HepG2 (cell line): ENCODE results near the gene ARSB. TPM values are rescaled to one million over a fixed set of nuclear protein-coding genes. Genes with fewer than 3 reads are reported as not detected.
A peak's percentile ranks its signal among the peaks of the same experiment; 100 is the strongest.

Source experiments
- ATAC-seq: fragments of 200-7000 bp; cut with Tn5 transposase; 3 replicates; pipeline ENCODE4 v1.9.1; 2020; ENCODE audit warnings: mild to moderate bottlenecking, moderate library complexity
- BruUV-seq: library from RNA; stranded (reverse); fragments of 400-500 nt; replicated peaks from 2 replicates; lab custom pipeline; 2021; lab: Mats Ljungman, UMichigan
- CTCF ChIA-PET: fragments of 300-600 bp; formaldehyde crosslinking; extraction: SDS; loops from one replicate; lab custom pipeline; 2021; ENCODE audit warnings: low total read pairs, inconsistent platforms, low intra/inter-chr PET ratio; lab: Yijun Ruan, JAX
- POLR2A ChIA-PET: fragments of 350-600 bp; sonication (Branson Sonifier 250); formaldehyde crosslinking; loops from one replicate; lab custom pipeline; 2020; ENCODE audit warnings: antibody characterized with exemption, inconsistent platforms; lab: Yijun Ruan, JAX
- DNase-seq: peaks from one replicate; pipeline ENCODE4 v3.0.0-alpha.2; 2015; ENCODE audit warnings: low spot score
- FAIRE-seq: peaks from 3 replicates; lab custom pipeline; 2011; peaks lifted over from hg19 to GRCh38; lab: Jason Lieb, UNC
- H2AFZ ChIP-seq: one replicate; pipeline ENCODE4 v1.6.1; 2011; ENCODE audit warnings: low read length, inconsistent platforms
- H3K27ac ChIP-seq: fragments of 300-600 bp; 3 replicates; pipeline ENCODE4 v1.8.0; 2011; ENCODE audit warnings: mixed run types, mild to moderate bottlenecking, mixed read lengths, low read length, inconsistent platforms; ENCODE audit not compliant: insufficient read depth; ENCODE audit errors: extremely low read length
- H3K27me3 ChIP-seq, 2 experiments: fragments of 200-600 bp in 1 of 2; 2 replicates in 1 of 2; 3 replicates in 1 of 2; pipeline versions ENCODE4 v1.6.0 to v1.8.0; 2011; ENCODE audit warnings: low read length in 2 of 2, mild to moderate bottlenecking in 2 of 2, moderate library complexity in 2 of 2, inconsistent platforms in 1 of 2; ENCODE audit not compliant: insufficient read depth in 2 of 2, control insufficient read depth in 1 of 2
- H3K36me3 ChIP-seq, 2 experiments: fragments of 200-600 bp in 1 of 2; replicated peaks in 1 of 2; 2 replicates in 1 of 2; 3 replicates in 1 of 2; pipeline versions ENCODE4 v1.5.1 to v1.8.0; 2011; ENCODE audit warnings: low read length in 2 of 2, inconsistent platforms in 1 of 2; ENCODE audit not compliant: insufficient read depth in 2 of 2, control insufficient read depth in 1 of 2
- H3K4me1 ChIP-seq: 2 replicates; pipeline ENCODE4 v1.5.1; 2012; ENCODE audit warnings: low read length, inconsistent platforms; ENCODE audit not compliant: insufficient read depth
- H3K4me2 ChIP-seq: 2 replicates; pipeline ENCODE4 v1.6.0; 2011; ENCODE audit warnings: low read depth, low read length, inconsistent platforms
- H3K4me3 ChIP-seq, 3 experiments: fragments of 200-600 bp in 1 of 3; sonication (generic), shearing (Covaris generic) in 1 of 3; replicated peaks in 1 of 3; 2 replicates each; pipeline ENCODE4 v1.5.1; 2011 to 2016; ENCODE audit warnings: low read length in 3 of 3, inconsistent platforms in 2 of 3, low read depth in 2 of 3, mild to moderate bottlenecking in 2 of 3, control low read depth in 1 of 3, mixed read lengths in 1 of 3; ENCODE audit not compliant: insufficient read depth in 1 of 3
- H3K79me2 ChIP-seq: one replicate; pipeline ENCODE4 v1.6.1; 2011; ENCODE audit warnings: low read length, inconsistent platforms; ENCODE audit not compliant: insufficient read depth
- H3K9ac ChIP-seq: 2 replicates; pipeline ENCODE4 v1.6.0; 2011; ENCODE audit warnings: mild to moderate bottlenecking, low read depth, low read length, inconsistent platforms; ENCODE audit not compliant: insufficient read depth
- H3K9me3 ChIP-seq: 2 replicates; pipeline ENCODE4 v1.5.1; 2012; ENCODE audit warnings: mild to moderate bottlenecking, low read length
- H4K20me1 ChIP-seq: 2 replicates; pipeline ENCODE4 v1.6.0; 2011; ENCODE audit warnings: inconsistent platforms, mild to moderate bottlenecking, low read length, moderate library complexity; ENCODE audit not compliant: insufficient read depth
- AGO2 ChIP-seq: fragments of 200-400 bp; formaldehyde crosslinking; optimal IDR thresholded peaks from 2 replicates; pipeline ENCODE3; 2017; ENCODE audit warnings: mild to moderate bottlenecking, low read depth, low read length, moderate library complexity
- GATAD2A ChIP-seq: IDR thresholded peaks from 2 replicates; pipeline ENCODE4 v1.6.1; 2016
- HNRNPUL1 ChIP-seq: fragments of 200-400 bp; formaldehyde crosslinking; IDR thresholded peaks from 2 replicates; pipeline ENCODE4 v1.6.1; 2017; ENCODE audit warnings: low read depth, mild to moderate bottlenecking, low read length, moderate library complexity
- MIXL1 ChIP-seq: IDR thresholded peaks from 2 replicates; pipeline ENCODE4 v1.6.1; 2016
- RAD21 ChIP-seq: fragments of 450-650 bp; formaldehyde crosslinking; IDR thresholded peaks from 2 replicates; pipeline ENCODE4 v1.5.0; 2020; ENCODE audit warnings: mild to moderate bottlenecking
- SAP130 ChIP-seq: IDR thresholded peaks from 2 replicates; pipeline ENCODE4 v1.6.1; 2016; ENCODE audit warnings: low read depth
- SMC3 ChIP-seq: IDR thresholded peaks from 2 replicates; pipeline ENCODE4 v1.6.1; 2011; ENCODE audit warnings: low read length, improper control_type of control experiment
- SOX5 ChIP-seq: IDR thresholded peaks from 2 replicates; pipeline ENCODE4 v1.6.1; 2016; ENCODE audit warnings: borderline replicate concordance
- STAG1 ChIP-seq: sonication (generic); formaldehyde crosslinking; IDR thresholded peaks from 2 replicates; pipeline ENCODE4 v1.4.0; 2020; ENCODE audit warnings: missing genetic modification reagents
- XRCC5 ChIP-seq: fragments of 200-400 bp; formaldehyde crosslinking; optimal IDR thresholded peaks from 2 replicates; pipeline ENCODE3; 2017; ENCODE audit warnings: mild to moderate bottlenecking, low read length
- ZMAT3 ChIP-seq: sonication (generic); formaldehyde crosslinking; conservative IDR thresholded peaks from 2 replicates; pipeline ENCODE4 v1.7.0; 2021; ENCODE audit warnings: missing genetic modification reagents
- ZNF354B ChIP-seq: sonication (generic); formaldehyde crosslinking; IDR thresholded peaks from 2 replicates; pipeline ENCODE4 v1.8.0; 2022; ENCODE audit warnings: mild to moderate bottlenecking, missing genetic modification reagents
- WGBS: methylation state at CpG from one replicate; pipeline ENCODE4 v1.1.6; 2017; ENCODE audit warnings: low lambda C conversion rate; 5-methylcytosine and 5-hydroxymethylcytosine counted together
- in situ Hi-C: cut with HindIII; loops from 2 replicates; pipeline ENCODE4 v1.10.0; 2017; ENCODE audit warnings: low pct_unique_long_range_greater_than_20kb; ENCODE audit not compliant: extremely low pct_ligation_motif_present
- intact Hi-C: fragments of 100-400 bp; cut with micrococcal nuclease; formaldehyde crosslinking; loops from one replicate; pipeline ENCODE4 v1.10.0; 2022; ENCODE audit not compliant: unreplicated experiment
- polyA plus RNA-seq, 8 experiments: library from polyadenylated mRNA; depleted of rRNA in 3 of 8; stranded (reverse) in 7 of 8; unstranded in 1 of 8; fragments of >200 nt; fragmentation: Illumina TruSeq in 4 of 8; extraction: Trizol in 4 of 8; gene quantifications; 2 replicates each; pipeline versions ENCODE4 v1.2.1 to v1.2.3, GENCODE V29; 2011 to 2016; ENCODE audit warnings: low read depth in 4 of 8, missing spikeins in 1 of 8, mixed read lengths in 1 of 8; ENCODE audit not compliant: insufficient read depth in 1 of 8
- total RNA-seq, 5 experiments: library from RNA; depleted of rRNA; stranded (reverse); fragments of >200 nt; fragmentation: Illumina TruSeq; extraction: Trizol; gene quantifications; 2 replicates each; pipeline ENCODE4 v1.2.3, GENCODE V29; 2016; ENCODE audit warnings: low read depth in 1 of 5
- TF ChIP-seq, protein P1 (sequence below): sonication (generic); formaldehyde crosslinking; IDR thresholded peaks from 2 replicates; pipeline ENCODE4 v1.5.0; 2020; ENCODE audit warnings: mild to moderate bottlenecking, missing genetic modification reagents, moderate library complexity
- TF ChIP-seq, protein P2 (sequence below): sonication (generic); formaldehyde crosslinking; IDR thresholded peaks from 2 replicates; pipeline ENCODE4 v1.5.1; 2020; ENCODE audit warnings: missing genetic modification reagents, mild to moderate bottlenecking, borderline replicate concordance
- TF ChIP-seq, protein P3 (sequence below): sonication (generic); formaldehyde crosslinking; IDR thresholded peaks from 2 replicates; pipeline ENCODE4 v1.5.0; 2020; ENCODE audit warnings: mild to moderate bottlenecking, missing genetic modification reagents

Gene ARSB
- total and polyA plus RNA-seq, 2 of the 13 experiments (the other 11 are each of a cell fraction or from before 2014, with no cell fraction given): 52.6 to 66.4 TPM

DNA sequence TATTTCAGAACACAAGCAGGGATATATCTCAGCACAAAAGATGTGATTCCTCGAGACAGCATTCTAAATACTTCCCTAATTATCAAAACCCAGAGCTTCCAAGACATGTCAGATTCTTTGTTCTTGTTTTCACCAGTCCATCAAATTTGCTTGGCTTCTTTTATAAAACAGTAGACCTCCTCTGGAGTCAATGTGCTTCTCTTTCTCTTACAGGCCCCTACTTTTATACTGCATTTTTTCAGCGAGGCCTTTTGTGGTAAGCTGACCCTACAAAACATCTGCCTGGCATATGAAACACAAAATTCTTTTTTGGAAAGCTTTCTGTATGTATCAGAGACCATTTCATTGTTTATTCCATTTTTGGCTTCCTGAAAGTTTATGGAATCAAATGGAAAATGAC lies 81.8 kb downstream of the ARSB start:
- CTCF ChIA-PET: no interaction called here
- H3K4me2 ChIP-seq: no peak overlapping the region
- H2AFZ ChIP-seq: no peak overlapping the region
- intact Hi-C loops: loop anchor here (5.0 kb wide), 1 partner anchor 119 kb away; no protein-coding TSS in a partner anchor
- WGBS: 93% methylated on average over 2 of the region's 2 CpGs
- H4K20me1 ChIP-seq: no peaks in the 10 kb centered on the region
- peaks cover 2% of the 10 kb centered on the region for H3K4me1 ChIP-seq
- FAIRE-seq (no peak), ATAC-seq (no peak), DNase-seq (no peak)
- in situ Hi-C loops: no loop called here
- H3K79me2 ChIP-seq: no peaks in the 10 kb centered on the region
- peaks cover 7 to 28% of the 10 kb centered on the region in 2 experiments; a peak in 3 of 5 replicates for H3K36me3 ChIP-seq
- H3K9ac ChIP-seq: no peak overlapping the region
- POLR2A ChIA-PET: no interaction called here
- no peaks in the 10 kb centered on the region for H3K27me3 ChIP-seq
- no peaks in the 10 kb centered on the region for H3K9me3 ChIP-seq
- no peak overlapping the region for H3K4me3 ChIP-seq
- H3K27ac ChIP-seq: no peak overlapping the region
- BruUV-seq: no TSS peak
- TF ChIP-seq AGO2 (peak; percentile 19), ZMAT3 (no peak)

DNA sequence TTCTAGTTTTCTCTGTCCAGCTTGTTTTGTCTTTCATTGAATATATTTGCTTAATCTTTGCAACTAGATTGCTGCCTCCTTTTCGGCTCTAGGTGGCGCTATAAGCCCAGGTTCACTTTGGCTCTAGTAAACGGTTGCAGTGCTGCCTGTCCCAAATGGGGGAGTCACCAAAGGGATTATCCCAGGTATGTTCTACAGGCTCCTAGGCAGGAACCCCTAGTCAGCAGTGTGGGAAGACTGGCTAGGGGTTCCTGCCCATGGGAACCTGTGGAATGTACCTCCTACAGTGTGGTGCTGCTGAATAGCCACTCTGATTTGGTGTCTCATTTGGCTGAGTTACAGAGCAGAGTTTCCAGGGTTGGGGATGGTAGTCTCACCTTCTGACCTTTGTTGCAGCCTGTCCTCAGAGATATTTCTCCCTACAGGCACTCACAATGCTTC lies 85.2 kb downstream of the ARSB start:
- peak; percentile 78 for FAIRE-seq
- intact Hi-C loops: loop anchor here (1.0 to 10.0 kb wide), 3 partner anchors 65 to 235 kb away; no protein-coding TSS in a partner anchor
- BruUV-seq: no TSS peak

More for the DNA sequence above, 85.2 kb downstream of the ARSB start:
- no peak overlapping the region for H3K27ac ChIP-seq
- H3K4me3 ChIP-seq: no peak overlapping the region
- no peaks in the 10 kb centered on the region for H3K79me2 ChIP-seq
- H3K9me3 ChIP-seq: no peaks in the 10 kb centered on the region
- no peak overlapping the region for H3K9ac ChIP-seq
- H3K27me3 ChIP-seq: no peaks in the 10 kb centered on the region
- no peaks in the 10 kb centered on the region for H4K20me1 ChIP-seq
- no peaks in the 10 kb centered on the region for H3K4me1 ChIP-seq
- TF ChIP-seq, protein P1, sequence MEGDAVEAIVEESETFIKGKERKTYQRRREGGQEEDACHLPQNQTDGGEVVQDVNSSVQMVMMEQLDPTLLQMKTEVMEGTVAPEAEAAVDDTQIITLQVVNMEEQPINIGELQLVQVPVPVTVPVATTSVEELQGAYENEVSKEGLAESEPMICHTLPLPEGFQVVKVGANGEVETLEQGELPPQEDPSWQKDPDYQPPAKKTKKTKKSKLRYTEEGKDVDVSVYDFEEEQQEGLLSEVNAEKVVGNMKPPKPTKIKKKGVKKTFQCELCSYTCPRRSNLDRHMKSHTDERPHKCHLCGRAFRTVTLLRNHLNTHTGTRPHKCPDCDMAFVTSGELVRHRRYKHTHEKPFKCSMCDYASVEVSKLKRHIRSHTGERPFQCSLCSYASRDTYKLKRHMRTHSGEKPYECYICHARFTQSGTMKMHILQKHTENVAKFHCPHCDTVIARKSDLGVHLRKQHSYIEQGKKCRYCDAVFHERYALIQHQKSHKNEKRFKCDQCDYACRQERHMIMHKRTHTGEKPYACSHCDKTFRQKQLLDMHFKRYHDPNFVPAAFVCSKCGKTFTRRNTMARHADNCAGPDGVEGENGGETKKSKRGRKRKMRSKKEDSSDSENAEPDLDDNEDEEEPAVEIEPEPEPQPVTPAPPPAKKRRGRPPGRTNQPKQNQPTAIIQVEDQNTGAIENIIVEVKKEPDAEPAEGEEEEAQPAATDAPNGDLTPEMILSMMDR (CRISPR knock-in tag): peak; percentile 72
- 0 out of 2 replicates have a peak, but pooled peaks have one; percentile 12 for TF ChIP-seq SAP130
- TF ChIP-seq SMC3: peak; percentile 61
- TF ChIP-seq, protein P2, sequence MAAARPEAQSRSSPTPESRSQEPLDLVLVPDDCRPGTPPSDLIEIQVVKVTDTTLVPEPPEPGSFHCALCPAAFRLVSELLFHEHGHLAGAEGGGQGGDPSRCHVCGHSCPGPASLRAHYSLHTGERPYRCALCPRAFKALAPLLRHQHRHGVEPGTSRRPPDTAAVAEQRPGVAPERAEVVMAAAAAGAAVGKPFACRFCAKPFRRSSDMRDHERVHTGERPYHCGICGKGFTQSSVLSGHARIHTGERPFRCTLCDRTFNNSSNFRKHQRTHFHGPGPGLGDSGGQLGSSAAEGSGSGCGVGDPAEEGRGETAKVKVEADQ (CRISPR knock-in tag): no peak
- TF ChIP-seq HNRNPUL1: no peak
- TF ChIP-seq STAG1: peak; percentile 84
- 0 out of 2 replicates have a peak, but pooled peaks have one; percentile 13 for TF ChIP-seq SOX5 (CRISPR knock-in tag)
- TF ChIP-seq, protein P3, sequence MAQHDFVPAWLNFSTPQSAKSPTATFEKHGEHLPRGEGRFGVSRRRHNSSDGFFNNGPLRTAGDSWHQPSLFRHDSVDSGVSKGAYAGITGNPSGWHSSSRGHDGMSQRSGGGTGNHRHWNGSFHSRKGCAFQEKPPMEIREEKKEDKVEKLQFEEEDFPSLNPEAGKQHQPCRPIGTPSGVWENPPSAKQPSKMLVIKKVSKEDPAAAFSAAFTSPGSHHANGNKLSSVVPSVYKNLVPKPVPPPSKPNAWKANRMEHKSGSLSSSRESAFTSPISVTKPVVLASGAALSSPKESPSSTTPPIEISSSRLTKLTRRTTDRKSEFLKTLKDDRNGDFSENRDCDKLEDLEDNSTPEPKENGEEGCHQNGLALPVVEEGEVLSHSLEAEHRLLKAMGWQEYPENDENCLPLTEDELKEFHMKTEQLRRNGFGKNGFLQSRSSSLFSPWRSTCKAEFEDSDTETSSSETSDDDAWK (CRISPR knock-in tag): no peak
- TF ChIP-seq GATAD2A (CRISPR knock-in tag): 0 out of 2 replicates have a peak, but pooled peaks have one; percentile 29
- TF ChIP-seq RAD21 (CRISPR knock-in tag): peak; percentile 72
- TF ChIP-seq MIXL1 (CRISPR knock-in tag): peak; percentile 34; the same call in 1 of the 2 replicates
- TF ChIP-seq XRCC5: peak; percentile 40
- 0 out of 2 replicates have a peak, but pooled peaks have one; percentile 26 for TF ChIP-seq ZNF354B (CRISPR knock-in tag)
- in situ Hi-C loops: loop anchor here (5.0 to 10.0 kb wide), 2 partner anchors 62 to 235 kb away; no protein-coding TSS in a partner anchor
- CTCF ChIA-PET: interaction anchor here (1.3 to 1.7 kb wide), 3 partner anchors 65 to 234 kb away, joined by 3 to 6 read pairs (median 3); no protein-coding TSS in a partner anchor
- H3K4me2 ChIP-seq: no peak overlapping the region
- no peak overlapping the region for H2AFZ ChIP-seq
- WGBS: 6% methylated on average over 3 of the region's 3 CpGs
- peak; percentile 58 for DNase-seq
- peaks cover 5 to 23% of the 10 kb centered on the region in 2 experiments; a peak in 4 of 5 replicates for H3K36me3 ChIP-seq
- ATAC-seq: peak; percentile 86
- POLR2A ChIA-PET: no interaction called here
